C4-2B (cell line): ENCODE measurements around the gene ZNF205.
A peak's percentile ranks its signal among the peaks of the same experiment; 100 is the strongest.

Source experiments
- H3K27ac ChIP-seq: fragments of 450-650 bp; 2 replicates; pipeline ENCODE4 v1.5.1; 2017
- ZFX ChIP-seq: fragments of 450-650 bp; IDR thresholded peaks from 2 replicates; pipeline ENCODE4 v1.6.1; 2017
- TF ChIP-seq, protein P1 (sequence below): fragments of 450-650 bp; conservative IDR thresholded peaks from 2 replicates; pipeline ENCODE4 v1.5.1; 2017; ENCODE audit warnings: mild to moderate bottlenecking

Gene ZNF205

DNA sequence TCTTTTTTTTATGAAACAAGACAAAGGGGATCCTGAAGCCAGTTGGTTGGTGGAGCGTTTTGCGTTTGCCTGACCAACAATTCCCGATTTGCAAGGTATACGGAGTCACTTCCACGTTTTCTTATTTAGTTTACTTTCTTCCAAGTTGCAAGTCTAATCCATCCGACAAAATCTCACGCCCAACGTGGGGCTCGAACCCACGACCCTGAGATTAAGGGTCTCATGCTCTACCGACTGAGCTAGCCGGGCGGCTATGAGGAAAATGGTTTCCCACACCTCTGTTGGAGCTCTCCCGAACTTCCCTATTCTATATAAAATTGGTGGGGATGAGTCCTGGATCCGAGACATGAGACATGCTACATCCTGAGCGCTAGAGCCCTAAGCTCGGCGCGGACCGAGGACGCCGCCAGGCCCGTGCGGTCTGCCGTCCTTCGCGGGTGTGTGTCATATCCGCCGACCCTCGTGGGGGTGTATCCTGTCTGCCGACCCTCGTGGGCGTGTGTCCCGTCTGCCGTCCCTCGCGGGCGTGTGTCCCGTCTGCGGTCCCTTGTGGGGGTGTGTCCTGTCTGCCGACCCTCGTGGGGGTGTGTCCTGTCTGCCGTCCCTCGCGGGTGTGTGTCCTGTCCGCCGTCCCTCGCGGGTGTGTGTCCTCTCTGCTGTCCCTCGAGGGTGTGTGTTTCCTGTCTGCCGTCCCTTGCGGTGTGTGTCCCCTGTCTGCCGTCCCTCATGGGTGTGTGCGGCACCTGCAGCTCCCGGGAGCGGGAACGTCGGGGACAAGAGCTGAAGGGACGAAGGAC lies 45.0 kb downstream of the ZNF205 start:
- TF ChIP-seq ZFX: no peak
- TF ChIP-seq, protein P1, sequence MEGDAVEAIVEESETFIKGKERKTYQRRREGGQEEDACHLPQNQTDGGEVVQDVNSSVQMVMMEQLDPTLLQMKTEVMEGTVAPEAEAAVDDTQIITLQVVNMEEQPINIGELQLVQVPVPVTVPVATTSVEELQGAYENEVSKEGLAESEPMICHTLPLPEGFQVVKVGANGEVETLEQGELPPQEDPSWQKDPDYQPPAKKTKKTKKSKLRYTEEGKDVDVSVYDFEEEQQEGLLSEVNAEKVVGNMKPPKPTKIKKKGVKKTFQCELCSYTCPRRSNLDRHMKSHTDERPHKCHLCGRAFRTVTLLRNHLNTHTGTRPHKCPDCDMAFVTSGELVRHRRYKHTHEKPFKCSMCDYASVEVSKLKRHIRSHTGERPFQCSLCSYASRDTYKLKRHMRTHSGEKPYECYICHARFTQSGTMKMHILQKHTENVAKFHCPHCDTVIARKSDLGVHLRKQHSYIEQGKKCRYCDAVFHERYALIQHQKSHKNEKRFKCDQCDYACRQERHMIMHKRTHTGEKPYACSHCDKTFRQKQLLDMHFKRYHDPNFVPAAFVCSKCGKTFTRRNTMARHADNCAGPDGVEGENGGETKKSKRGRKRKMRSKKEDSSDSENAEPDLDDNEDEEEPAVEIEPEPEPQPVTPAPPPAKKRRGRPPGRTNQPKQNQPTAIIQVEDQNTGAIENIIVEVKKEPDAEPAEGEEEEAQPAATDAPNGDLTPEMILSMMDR: no peak
- H3K27ac ChIP-seq: peak overlapping the region; percentile 81; the same call in 1 of the 2 replicates

- peak overlapping the region; percentile 81 for H3K27ac ChIP-seq
- TF ChIP-seq, protein P1: no peak
- TF ChIP-seq ZFX: no peak
These were observed 45.7 kb downstream of the ZNF205 start for GRCh38 chr16:3158026-3158509.

DNA sequence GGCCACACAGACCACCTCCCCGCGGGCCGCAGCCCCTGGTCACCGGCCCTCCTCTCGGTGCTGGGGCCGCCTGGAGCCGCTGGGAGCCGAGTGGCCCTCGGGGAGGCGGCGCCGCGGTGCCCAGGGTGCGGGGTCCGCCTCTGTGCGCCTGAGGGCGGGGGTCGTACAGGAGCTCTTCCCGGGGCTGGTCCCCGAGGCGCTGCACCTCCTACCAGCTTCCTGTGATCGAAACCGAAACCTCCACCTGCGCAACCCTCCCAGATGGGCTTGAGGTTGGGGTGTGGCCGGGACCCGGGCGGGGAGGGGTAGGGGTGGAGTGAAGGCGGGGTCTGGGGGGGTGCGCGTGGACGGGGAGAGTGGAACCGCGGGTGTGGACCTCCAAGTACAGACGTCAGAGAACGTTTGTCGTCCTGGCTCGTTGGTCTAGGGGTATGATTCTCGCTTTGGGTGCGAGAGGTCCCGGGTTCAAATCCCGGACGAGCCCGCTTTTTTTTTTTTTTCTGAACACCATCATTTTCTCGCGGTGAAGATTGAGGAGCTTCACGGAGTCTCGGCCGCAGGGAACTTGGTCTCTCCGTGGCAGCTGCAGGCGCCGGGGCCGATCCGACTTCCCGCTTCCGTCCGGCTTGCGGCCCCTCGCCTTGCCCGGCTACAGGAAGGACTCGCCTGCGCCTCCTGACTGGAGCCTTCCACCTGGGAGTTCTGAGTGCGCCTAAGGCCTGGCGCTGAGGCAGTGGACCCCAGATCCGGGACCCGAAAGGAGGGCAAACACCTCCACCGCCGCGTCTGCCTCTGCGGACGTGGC lies 46.3 kb downstream of the ZNF205 start:
- no peak for TF ChIP-seq ZFX
- TF ChIP-seq, protein P1: no peak
- peak overlapping the region; percentile 81 for H3K27ac ChIP-seq

DNA sequence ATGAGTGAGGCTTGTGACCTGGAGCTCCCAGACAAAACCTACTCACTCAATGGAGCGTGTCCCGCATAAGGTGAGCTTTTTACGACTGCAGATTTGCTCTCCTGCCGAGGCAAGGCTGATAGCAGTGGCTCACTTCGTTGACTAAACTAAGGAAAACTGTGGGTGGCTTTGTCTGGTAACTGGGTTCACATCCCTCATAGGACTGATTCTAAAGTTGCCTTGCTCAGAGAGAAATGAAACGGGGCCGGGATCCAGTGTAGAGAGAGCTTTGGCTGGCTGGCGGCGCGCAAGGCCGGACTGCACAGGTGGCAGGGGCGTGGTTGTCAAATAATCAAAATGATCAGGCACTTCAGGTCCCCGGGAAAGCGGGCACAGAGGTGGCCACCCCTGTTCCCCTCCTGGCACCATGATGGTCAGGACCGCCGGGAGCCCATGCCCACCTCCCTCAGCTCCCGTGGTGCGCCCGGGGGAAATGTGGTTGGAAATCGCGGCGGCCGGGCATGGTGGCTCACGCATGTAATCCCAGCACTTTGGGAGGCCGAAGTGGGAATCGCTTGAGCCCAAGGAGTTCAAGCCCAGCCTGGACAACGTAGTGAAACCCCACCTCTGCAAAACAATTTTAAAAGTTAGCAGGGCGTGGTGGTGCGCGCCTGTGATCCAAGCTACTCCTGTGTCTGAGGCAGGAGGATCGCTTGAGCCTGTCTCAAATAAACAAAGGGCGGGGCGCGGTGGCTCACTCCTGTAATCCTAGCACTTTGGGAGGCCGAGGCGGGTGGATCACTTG lies 49.0 kb downstream of the ZNF205 start:
- TF ChIP-seq ZFX: no peak
- TF ChIP-seq, protein P1: no peak
- H3K27ac ChIP-seq: no peak overlapping the region

DNA sequence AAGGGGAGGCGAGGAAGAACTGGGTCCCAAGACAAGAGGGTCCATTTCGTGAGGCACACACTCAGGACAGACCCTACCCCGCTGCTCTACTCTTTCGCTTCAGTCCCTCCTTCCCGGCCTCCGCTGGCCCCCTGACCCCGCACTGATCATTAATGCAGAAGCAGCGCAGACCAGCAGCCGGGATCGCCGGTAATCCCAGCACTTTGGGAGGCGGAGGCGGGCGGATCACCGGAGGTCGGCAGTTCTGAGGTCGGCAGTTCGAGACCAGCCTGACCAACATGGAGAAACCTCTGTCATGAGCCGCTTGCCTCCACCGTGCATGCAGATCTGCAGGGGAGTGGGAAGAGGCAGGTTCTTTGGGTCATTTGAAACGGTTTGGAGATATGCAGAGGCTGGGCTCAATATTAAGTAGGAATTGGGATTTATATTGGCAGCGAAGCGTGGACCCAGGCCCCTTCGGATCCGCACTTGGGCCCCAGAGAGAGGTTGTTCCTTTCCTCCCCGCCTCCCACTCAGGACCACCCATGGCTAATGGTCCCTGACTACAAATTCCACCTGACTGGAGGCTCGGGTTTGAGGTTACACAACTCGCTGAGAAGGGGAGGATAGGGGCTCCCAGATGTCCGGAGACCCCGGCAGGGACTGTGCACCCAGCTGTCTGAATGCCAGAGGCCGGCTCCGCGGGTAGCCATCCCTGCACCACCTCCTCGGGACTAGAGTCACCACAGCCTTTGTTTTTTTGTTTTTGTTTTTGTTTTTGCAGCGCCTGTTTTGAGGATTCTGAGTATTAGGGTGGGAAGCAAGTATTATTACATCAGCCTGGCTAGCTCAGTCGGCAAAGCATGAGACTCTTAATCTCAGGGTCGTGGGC lies 52.0 kb downstream of the ZNF205 start:
- TF ChIP-seq, protein P1: no peak
- no peak for TF ChIP-seq ZFX
- no peak overlapping the region for H3K27ac ChIP-seq

DNA sequence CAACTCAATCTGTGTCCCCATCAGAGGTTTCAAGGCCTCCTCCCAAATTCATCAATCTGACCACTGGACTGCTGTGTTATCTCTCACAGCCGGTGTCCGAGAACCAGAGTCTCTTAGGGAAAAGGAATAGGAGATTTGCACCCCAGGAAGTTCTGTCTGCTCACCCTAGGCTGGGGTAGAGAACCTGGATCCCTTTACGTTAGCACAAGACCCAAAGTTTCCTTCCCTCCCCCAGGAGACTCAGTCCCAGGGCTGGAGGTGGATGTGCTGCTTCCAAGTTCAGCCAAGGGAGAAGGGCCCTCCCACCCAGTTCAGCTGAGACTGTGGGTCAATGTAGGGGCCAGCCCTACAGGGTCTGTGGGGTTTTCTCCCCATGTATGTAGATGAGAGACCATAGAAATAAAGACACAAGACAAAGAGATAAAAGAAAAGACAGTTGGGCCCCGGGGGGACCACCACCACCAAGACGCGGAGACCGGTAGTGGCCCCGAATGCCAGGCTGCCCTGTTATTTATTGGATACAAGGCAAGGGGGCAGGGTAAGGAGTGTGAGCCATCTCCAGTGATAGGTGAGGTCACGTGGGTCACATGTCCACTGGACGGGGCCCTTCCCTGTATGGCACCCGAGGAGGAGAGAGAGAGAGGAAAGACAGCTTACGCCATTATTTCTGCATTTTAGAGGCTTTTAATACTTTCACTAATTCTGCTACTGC lies 52.9 kb downstream of the ZNF205 start:
- no peak for TF ChIP-seq ZFX
- TF ChIP-seq, protein P1: no peak
- no peak overlapping the region for H3K27ac ChIP-seq
